Esophagus mucosa (tissue), 1 donor: ENCODE results near the gene LCN15. TPM values are rescaled to one million over a fixed set of nuclear protein-coding genes. Genes with fewer than 3 reads are reported as not detected.

Experiments used
- total RNA-seq: library from RNA; stranded (reverse); gene quantifications from one replicate; pipeline ENCODE4 v1.2.4, GENCODE V29; 2023
- donor health status: DM: yes; HTN: yes; CAD: no.

Gene LCN15
- total RNA-seq, 1 donor from 2014 or later = not detected

Other genes starting within 250 kb of the LCN15 start
- gene NOTCH1, start 218.5 kb downstream of the LCN15 start, total RNA-seq = 30.6 TPM
- gene EGFL7, start 101.6 kb downstream of the LCN15 start, total RNA-seq = 13.0 TPM
- gene AGPAT2, start 77.1 kb downstream of the LCN15 start, total RNA-seq = 91.7 TPM
- gene DIPK1B, start 51.9 kb downstream of the LCN15 start, total RNA-seq = 0.76 TPM
- gene LCN10, start 21.6 kb downstream of the LCN15 start, total RNA-seq = 1.3 TPM
- 3.8 TPM for gene LCN6, start 16.0 kb downstream of the LCN15 start, total RNA-seq
- not detected for gene LCN8, start 6.3 kb downstream of the LCN15 start, total RNA-seq
- gene TMEM141, start 26.8 kb upstream of the LCN15 start, total RNA-seq = 102 TPM
- not detected for gene CCDC183, start 31.8 kb upstream of the LCN15 start, total RNA-seq
- 52.6 TPM for gene RABL6, start 43.4 kb upstream of the LCN15 start, total RNA-seq
- gene AJM1, start 78.0 kb upstream of the LCN15 start, total RNA-seq = 1.1 TPM
- 74.4 TPM for gene PHPT1, start 84.9 kb upstream of the LCN15 start, total RNA-seq
- gene MAMDC4, start 87.8 kb upstream of the LCN15 start, total RNA-seq = 1.3 TPM
- 296 TPM for gene EDF1, start 101.8 kb upstream of the LCN15 start, total RNA-seq
- gene TRAF2, start 122.0 kb upstream of the LCN15 start, total RNA-seq = 11.1 TPM
- gene FBXW5, start 180.2 kb upstream of the LCN15 start, total RNA-seq = 71.9 TPM
- not detected for gene C8G, start 180.7 kb upstream of the LCN15 start, total RNA-seq
- gene LCN12, start 187.8 kb upstream of the LCN15 start, total RNA-seq = 0.80 TPM
- 18.4 TPM for gene PTGDS, start 213.0 kb upstream of the LCN15 start, total RNA-seq
- gene LCNL1, start 218.5 kb upstream of the LCN15 start, total RNA-seq = 0.20 TPM
- 33.1 TPM for gene PAXX, start 227.9 kb upstream of the LCN15 start, total RNA-seq
- gene CLIC3, start 232.1 kb upstream of the LCN15 start, total RNA-seq = 154 TPM